CD4-positive, alpha-beta T cell treated with Interleukin-17A for 1 hour (primary cell): ENCODE data around the gene MPZL1.
"Not testable (repeated sequence)": the region's sequence is repeated elsewhere in the genome, so short reads cannot be mapped to it uniquely, and the experiment has no call there.

ENCODE experiments used
- DNase-seq: peaks from one replicate; pipeline ENCODE4 v3.0.0-alpha.2; 2020

MPZL1 gene

GRCh38 chr1:167719715-167720421 is 1.9 kb upstream of the MPZL1 start:
- not testable (repeated sequence) for DNase-seq

GRCh38 chr1:167720965-167721616 is 691 bp upstream of the MPZL1 start:
- no peak for DNase-seq

- no peak for DNase-seq
These were observed 529 bp downstream of the MPZL1 start for GRCh38 chr1:167722152-167722869.

- DNase-seq, result no peak
These were observed 1.1 kb downstream of the MPZL1 start for GRCh38 chr1:167722870-167723251.

- DNase-seq, result no peak
These were observed 2.0 kb downstream of the MPZL1 start for GRCh38 chr1:167723707-167724323.

- DNase-seq, result no peak
These were observed 4.2 kb downstream of the MPZL1 start for GRCh38 chr1:167726008-167726407.

GRCh38 chr1:167728818-167729410 is 7.1 kb downstream of the MPZL1 start:
- DNase-seq, result no peak

GRCh38 chr1:167734227-167734626 is 12.4 kb downstream of the MPZL1 start:
- DNase-seq, result no peak

GRCh38 chr1:167734841-167735240 is 13.1 kb downstream of the MPZL1 start:
- no peak for DNase-seq

- DNase-seq, result no peak
These were observed 15.4 kb downstream of the MPZL1 start for GRCh38 chr1:167737169-167737568.

- no peak for DNase-seq
These were observed 16.4 kb downstream of the MPZL1 start for GRCh38 chr1:167738158-167738557.

GRCh38 chr1:167739752-167740151 is 18.0 kb downstream of the MPZL1 start:
- DNase-seq, result no peak

GRCh38 chr1:167741103-167741502 is 19.3 kb downstream of the MPZL1 start:
- not testable (repeated sequence) for DNase-seq

GRCh38 chr1:167742392-167743057 is 20.7 kb downstream of the MPZL1 start:
- not testable (repeated sequence) for DNase-seq

GRCh38 chr1:167744901-167745300 is 23.1 kb downstream of the MPZL1 start:
- DNase-seq, result no peak

GRCh38 chr1:167746013-167746672 is 24.4 kb downstream of the MPZL1 start:
- DNase-seq, result no peak

- DNase-seq, result no peak
These were observed 25.3 kb downstream of the MPZL1 start for GRCh38 chr1:167746988-167747655.

- DNase-seq, result no peak
These were observed 26.2 kb downstream of the MPZL1 start for GRCh38 chr1:167747988-167748387.

GRCh38 chr1:167748906-167749305 is 27.1 kb downstream of the MPZL1 start:
- no peak for DNase-seq

GRCh38 chr1:167749741-167750140 is 28.0 kb downstream of the MPZL1 start:
- no peak for DNase-seq

- DNase-seq, result no peak
These were observed 28.9 kb downstream of the MPZL1 start for GRCh38 chr1:167750641-167751040.
